HL-60/S4 (cell line): Measurements from ENCODE around the gene MMAA.
"Not testable (repeated sequence)": the region's sequence is repeated elsewhere in the genome, so short reads cannot be mapped to it uniquely, and the experiment has no call there.

Source experiments
- in situ Hi-C: fragments of 300-500 bp; cut with MboI; formaldehyde crosslinking; loops from 2 replicates; pipeline ENCODE4 v1.14.3; 2022; ENCODE audit warnings: low sequenced_read_pairs

The MMAA gene

DNA sequence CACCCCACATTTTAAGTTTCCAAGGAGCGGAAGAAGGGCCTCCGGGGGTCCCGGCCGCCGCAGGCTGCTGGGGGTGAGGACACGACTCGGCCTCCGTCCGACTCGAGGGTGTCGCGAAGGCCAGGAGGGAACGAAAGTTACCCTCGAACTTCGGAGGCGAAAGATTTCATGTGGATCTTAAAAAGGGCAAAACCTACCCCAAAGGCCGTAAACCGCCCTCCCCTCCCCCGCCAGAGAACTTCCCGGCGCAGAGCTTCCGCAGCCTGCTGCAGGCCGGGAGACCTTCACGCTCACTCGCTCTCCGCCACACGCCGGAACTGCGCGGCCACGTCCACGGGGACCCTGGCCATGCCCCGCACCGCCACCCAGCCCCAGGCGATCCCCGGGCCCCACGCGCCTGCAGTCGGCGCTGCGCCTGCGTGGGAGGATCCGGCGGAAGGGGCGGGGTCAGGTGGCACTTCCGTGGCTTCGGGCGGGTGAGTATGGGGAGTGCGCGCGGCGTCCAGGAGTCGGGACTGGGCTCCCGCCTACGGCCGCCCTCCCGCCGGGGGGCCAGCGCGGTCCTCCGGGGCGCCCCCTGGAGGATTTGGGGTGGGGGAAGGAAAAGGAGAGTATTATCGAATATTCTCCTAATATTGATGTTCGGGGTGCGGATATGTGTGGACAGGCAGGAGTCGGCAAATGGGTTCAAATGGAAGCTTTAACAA lies at the start of gene MMAA:
Gene MMAA, plus strand, starts transcription at position 454 of the 707 bp plus-strand sequence. CDS start 19,755 bp downstream, outside the sequence.
- in situ Hi-C loops: loop anchor here (25.0 kb wide), 2 partner anchors 382 to 1432 kb away; no protein-coding TSS in a partner anchor

DNA sequence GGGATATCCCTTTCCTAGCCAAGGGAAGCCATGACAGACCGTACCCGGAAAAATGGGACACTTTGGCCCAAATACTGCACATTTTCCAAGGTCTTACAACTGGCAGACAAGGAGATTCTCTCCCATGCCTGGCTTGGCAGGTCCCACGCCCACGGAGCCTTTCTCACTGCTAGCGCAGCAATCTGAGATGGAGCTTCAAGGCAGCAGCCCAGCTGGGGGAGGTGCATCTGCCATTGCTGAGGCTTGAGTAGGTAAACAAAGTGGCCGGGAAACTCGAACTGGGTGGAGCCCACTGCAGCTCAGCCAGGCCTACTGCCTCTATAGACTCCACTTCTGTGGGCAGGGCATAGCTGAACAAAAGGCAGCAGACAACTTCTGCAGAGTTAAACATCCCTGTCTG lies 44.6 kb upstream of the MMAA start:
- in situ Hi-C loops: not testable (repeated sequence)

DNA sequence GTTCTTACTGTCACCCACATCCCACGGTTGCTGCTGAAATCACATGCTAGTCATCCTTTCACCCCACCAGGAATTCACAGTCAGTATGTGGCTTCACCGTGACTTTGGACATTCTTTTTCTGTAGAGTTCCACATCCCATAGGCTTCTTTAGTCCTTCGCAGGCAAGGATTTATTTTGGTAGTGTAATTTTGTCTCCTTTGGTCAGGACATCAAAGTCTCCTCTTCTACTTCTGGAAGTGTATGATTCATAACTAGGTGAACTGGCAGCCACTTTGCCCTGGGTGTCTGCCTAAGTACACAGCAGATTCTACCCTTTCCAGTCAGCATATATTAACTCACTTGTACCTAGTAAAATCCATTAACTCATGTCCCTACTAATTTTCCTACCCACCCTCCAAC lies 38.3 kb upstream of the MMAA start:
- in situ Hi-C loops: no loop called here

DNA sequence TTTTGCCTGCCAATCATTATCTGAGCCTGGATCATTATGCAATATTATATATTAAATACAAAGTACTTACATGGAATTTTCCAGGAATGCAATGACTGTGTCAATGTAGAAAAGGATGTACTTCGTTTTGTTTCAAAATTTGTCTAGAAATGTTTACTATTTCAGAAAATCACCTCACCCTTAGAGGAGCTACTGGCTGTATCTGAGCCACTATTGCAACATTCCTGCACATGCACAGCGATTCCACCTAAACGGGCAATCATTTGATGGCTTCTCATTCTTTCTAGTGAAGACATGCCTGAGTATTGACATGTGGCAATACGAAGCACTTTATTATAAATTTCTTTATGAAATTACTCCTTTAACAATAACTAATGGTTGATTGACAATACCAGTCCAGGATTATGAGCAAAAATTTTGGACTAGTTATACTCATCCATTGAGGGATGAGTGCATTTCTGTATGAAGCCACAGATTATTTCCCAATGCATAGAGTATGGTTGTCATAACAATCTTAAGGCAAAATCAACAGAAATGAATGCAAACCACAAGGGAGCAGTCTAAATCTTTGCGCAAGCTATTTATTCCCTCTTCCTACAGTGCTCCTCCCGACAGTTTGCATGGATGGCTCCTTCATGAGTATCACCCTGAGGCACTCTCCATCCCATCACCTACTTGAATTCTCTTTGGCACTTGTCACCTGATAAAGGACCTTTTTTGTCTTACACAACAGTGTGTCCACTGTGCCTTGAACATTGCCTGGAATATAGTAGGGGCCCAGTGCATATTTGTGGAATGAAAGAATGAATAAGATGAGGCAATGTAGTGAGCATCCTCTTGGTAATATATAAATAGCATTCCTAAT lies 35.8 kb upstream of the MMAA start:
- in situ Hi-C loops: no loop called here

DNA sequence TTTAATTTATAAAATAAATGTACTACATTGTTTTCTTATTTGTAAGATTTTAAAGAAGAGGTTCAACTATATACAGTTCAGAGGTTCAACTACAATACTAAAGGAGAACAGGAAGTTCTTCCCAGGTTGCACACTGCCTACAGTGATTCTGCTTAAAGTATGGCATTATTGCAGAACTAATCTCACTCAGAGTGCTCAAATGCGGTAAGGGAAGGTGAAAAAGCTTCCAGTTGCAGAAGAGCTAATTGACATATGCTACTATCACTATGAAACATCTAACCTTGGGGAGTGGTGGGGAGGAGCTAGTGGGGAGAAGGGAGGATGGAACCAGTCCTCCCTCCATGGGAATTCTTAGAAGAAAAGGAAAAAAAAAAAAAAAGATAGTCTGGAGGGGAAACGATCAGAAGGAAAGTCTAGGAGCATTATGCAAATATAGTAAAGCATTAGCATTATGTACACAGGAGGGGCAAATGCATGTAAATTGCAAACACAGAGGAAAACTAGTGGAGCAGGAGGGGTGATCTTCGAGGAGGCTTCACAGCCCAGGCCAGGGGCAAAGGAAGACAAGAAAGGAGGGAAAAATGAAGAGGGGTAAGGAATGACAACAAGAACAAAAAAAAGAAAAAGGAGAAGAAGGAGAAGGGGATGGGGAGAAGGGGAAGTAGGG lies 32.0 kb upstream of the MMAA start:
- in situ Hi-C loops: no loop called here

DNA sequence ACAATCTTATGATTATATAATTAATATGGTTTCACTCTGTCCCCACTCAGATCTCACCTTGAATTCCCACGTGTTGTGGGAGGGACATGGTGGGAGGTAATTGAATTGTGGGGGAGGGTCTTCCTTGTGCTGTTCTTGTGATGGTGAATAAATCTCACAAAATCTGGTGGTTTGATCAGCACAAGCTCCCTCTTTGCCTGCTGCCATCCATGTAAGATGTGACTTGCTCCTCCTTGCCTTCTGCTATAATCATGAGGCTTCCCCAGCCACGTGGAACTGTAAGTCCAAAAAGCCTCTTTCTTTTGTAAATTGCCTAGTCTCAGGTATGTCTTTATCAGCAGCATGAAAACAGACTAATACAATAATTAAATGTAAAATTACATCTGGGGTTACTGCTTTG lies 29.8 kb upstream of the MMAA start:
- in situ Hi-C loops: not testable (repeated sequence)

DNA sequence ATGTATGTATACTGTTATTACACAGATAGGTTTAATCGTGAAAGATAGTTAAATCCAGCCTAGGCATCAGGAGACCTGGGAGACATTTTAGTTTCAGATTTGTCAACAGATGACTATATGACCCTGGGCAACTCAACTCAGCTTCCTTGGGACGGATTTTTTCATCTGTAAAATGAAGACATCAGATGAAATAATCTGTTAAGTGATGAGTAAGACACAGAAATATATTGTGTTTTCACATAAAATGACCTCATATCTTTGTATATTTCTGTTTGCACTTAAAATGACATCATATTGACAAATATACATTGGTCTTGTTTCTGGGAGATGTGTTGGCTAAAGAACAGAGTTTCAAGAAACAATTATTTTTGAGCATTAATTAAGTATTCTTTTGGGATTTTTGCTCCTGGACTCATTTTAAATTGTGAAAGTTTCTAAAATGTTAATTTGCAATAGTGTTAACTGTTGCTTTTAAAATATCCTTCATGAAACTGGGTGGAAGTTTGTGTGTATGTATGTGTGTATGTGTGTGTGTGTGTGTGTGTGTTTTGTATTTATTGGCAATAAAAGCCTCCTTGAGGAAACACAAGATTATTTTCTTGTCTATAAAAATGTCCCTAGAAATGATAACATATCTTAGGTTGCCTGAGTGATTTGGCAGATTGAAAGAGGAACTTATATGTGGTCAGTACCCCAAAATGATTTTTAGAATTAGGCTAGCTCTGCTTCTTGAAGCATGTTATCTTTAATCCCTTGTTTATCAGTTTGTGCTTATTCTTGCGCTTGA lies 29.1 kb upstream of the MMAA start:
- in situ Hi-C loops: no loop called here

DNA sequence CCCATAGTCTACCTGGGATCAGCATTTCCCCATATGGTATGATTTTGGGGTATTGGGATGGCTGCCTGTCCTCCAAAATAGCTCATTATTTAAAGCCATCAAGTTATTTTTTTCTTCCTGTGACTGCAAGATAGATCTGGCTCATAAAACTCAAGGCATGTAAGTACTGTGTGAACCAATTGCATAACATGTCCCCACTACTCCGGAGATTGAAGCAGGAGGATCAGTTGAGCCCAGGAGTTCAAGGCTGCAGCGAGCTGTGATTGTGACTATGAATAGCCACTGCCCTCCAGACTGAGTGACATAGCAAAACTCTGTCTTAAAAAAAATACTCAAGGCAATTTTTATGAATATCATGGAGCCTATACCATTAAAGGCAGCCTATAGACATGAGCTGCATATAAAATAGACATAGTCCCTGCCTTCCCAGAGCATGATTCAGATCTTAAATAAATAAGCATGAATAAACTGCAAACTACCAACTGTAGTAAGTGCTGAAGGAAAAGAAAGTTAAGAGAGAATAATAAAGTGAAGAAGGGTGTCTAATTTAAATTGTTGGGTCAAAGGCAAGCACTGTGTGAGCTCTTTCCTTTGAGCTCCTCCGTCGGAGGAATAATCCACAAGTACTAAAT lies 16.9 kb upstream of the MMAA start:
- in situ Hi-C loops: loop anchor here (25.0 kb wide), 2 partner anchors 365 to 1415 kb away; no protein-coding TSS in a partner anchor

DNA sequence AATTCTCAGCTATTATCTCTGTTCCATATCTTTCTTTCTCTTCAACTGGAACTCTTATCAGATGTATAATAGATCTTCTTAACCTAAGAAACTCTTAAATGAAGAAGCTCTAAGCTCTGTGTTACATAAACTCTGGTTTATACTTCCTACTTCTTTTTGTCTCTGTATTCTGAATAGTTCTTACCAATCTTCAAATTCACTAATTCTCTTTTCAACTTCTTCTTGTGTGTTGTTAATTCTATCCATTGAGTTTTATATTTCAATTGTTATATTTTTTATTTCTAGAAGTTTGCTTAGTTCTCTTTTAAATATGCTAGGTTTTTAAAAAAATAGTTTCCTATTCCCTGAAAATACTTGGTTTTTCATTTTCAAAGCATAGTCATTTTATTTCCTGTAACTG lies 13.2 kb upstream of the MMAA start:
- in situ Hi-C loops: loop anchor here (25.0 kb wide), 2 partner anchors 369 to 1419 kb away; no protein-coding TSS in a partner anchor

DNA sequence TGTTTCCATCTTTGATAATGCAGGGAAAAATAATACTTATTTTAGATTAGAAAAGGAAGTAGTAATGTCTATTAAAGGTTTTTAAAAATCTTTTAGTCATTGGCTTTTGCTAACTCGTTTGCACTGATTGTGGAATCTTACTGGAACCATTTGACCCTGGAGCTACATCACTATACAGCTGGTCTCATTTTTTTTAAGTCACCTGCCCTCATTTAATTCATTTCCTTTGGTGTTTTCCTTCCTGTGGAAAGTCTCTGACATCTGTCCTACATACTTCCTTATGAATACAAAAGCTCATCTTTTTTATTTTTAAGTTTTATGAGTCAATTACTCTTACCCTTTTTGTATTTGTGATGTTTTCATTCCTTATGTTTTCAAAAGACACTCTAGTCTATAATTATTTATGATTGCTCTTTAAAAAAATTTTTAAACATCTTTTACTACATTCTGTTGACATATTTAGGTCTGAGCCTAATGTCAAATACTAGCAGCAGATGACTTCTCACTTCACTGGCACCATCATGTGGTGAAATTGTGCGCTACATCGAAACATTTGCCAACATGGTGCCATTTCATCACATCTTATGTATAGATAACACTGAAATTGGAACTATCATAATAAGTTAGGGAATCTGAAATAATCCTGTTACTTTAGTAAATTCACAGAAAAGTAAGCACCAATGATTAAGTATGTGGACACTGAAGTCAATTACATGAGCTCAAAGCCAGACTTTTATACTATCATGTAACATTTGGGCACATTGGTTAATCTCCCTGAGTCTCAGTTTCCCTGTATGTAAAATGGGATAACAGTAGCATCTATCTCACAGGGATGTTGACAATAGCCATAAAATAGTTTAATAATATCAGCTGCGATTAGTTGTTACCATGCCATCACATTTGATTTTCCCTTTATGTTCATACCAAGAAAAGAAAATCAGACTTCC lies 9.4 kb upstream of the MMAA start:
- in situ Hi-C loops: loop anchor here (25.0 kb wide), 2 partner anchors 372 to 1422 kb away; no protein-coding TSS in a partner anchor

DNA sequence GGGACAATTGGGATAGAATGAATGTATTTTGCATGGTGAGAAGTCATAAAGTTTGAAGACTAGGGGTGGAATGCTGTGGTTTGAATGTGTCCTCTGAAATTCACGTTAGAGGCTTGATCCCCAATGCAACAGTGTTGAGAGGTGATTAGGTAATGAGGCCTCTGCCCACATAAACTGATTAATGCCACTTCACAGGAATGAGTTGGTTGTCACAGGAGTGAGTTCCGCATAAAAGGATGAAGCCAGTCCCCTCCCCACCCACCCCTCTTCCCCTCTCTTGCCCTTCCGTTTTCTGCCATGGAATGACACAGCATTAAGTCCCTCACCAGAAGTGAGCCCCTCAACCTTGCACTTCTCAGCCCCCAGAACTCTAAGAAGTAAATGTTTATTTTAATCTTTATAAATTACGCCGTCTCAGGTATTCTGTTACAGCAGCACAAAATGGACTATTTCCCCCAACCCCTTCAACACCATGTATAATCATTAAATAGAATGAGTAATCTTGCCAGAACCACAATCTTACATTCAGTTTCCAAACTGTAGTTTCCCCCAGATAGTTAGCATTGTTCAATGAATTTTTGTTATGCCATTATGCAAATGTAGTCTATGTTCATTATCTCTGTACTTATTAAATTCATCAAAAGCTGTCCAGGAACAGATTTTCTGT lies 5.5 kb upstream of the MMAA start:
- in situ Hi-C loops: loop anchor here (25.0 kb wide), 2 partner anchors 376 to 1426 kb away; no protein-coding TSS in a partner anchor

DNA sequence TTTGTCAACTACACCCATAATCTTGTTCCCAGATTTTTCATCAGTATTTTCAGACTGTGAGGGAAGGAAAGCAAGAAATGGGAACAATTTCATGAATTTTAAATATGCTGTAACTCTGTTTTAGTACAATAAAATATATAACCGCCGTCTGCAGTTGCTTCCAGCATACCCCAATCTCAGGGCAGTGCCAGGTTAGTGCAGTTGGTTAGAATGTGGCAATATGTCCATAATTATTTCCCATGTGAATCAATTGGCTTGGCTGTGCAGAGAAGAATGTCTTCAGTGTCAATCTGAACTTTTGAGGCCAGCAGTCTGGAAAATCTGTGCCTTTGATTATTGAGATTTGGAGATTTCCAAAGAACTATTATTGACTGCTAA lies 5.0 kb upstream of the MMAA start:
- in situ Hi-C loops: loop anchor here (25.0 kb wide), 2 partner anchors 377 to 1427 kb away; no protein-coding TSS in a partner anchor

DNA sequence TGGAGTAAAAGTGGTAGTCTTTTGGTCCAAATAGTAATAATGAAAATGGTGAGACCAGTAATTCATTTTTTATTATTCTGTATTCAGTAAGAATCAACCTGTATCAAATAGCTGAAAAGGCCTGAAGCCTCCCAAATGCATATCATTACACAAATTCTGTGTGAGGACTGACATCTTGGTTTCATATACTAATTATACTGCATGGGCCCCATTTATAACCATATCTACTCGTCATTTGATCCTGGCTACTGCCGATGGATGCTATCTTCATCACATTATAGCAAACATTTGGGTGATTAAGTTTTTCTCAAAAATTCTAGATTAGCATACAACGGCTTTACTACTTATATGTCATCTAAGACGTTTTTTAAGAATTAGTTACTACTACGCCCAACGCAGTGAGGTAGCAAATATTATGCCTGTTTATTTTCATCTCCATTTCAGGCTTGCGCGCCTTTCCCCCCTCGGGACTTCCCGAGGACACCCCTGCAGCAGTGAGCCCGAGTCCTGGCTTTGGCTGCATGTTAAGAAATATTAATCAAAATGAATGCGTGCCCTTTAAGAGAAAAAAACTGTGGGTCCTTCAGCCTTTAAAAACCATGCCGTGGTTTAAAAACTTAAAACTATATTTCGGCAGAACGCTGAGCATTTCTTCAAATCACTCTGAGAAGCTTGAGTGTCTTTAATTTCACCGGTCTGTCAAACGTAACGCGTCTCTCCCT lies 814 bp upstream of the MMAA start:
- in situ Hi-C loops: loop anchor here (25.0 kb wide), 2 partner anchors 381 to 1431 kb away; no protein-coding TSS in a partner anchor

DNA sequence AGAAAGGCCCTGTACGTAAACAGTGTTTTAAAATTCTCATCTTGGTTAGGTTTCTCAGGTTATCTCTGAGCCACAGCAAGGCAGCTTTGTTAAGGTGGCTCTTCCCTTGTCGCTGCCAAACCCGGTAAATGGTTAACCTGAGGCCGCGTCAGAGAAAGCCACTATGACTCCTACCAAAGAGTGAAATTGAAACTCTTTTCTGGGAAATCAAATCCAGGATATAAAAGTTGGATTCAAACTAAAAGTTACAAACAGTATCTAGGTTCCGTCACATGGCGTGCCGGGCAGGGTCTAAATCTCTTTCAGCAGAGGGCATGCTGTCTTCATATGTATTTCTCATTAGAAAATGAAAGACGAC lies 433 bp downstream of the MMAA start:
- in situ Hi-C loops: loop anchor here (25.0 kb wide), 2 partner anchors 382 to 1432 kb away; no protein-coding TSS in a partner anchor

DNA sequence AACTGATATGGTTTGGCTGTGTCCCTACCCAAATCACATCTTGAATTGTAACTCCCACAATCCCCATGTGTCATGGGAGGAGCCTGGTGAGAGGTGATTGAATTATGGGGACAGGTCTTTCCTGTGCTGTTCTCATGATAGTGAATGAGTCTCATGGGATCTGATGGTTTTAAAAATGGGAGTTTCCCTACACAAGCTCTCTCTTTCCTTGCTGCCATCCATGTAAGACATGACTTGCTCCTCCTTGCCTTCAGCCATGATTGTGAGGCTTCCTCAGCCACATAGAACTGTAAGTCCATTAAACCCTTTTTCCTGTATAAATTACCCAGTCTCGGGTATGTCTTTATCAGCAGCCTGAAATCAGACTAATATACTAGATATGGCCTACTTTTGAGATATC lies 2.9 kb downstream of the MMAA start:
- in situ Hi-C loops: loop anchor here (25.0 kb wide), 2 partner anchors 385 to 1435 kb away; no protein-coding TSS in a partner anchor

DNA sequence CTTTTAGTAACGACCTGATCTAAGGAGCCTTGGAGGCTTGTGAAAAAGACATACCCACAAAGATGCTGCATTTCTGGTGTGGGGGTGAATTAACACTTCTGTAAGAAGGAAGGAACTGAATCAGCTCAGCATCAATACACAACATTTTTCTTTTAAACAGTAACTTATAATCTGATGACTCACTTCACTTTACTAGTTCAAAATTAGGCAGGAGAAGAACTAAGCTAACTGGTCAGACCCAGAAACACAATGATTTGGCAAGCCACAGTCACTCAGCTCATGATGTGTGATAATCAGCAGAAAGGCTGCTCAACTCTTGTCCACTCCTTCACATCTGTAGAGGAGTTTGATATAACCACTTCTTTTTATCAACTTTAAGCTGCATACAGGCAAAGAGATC lies 4.6 kb downstream of the MMAA start:
- in situ Hi-C loops: loop anchor here (25.0 kb wide), 2 partner anchors 387 to 1437 kb away; no protein-coding TSS in a partner anchor
